CD4-positive, alpha-beta T cell treated with Interleukin-15 for 4 hours (primary cell): ENCODE measurements around the gene ARHGEF3.

ENCODE experiments used
- DNase-seq: peaks from one replicate; pipeline ENCODE4 v3.0.0-alpha.2; 2020; ENCODE audit warnings: low spot score

Gene ARHGEF3

GRCh38 chr3:56682462-56683121 lies 119.2 kb downstream of the ARHGEF3 start:
- DNase-seq = peak; percentile 77

- DNase-seq = no peak
Observed at GRCh38 chr3:56681984-56682461, 119.7 kb downstream of the ARHGEF3 start.

- DNase-seq = no peak
Observed at GRCh38 chr3:56680054-56680580, 121.6 kb downstream of the ARHGEF3 start.
